ENCODE measurements around the gene PRRT2.

Gene PRRT2

DNA sequence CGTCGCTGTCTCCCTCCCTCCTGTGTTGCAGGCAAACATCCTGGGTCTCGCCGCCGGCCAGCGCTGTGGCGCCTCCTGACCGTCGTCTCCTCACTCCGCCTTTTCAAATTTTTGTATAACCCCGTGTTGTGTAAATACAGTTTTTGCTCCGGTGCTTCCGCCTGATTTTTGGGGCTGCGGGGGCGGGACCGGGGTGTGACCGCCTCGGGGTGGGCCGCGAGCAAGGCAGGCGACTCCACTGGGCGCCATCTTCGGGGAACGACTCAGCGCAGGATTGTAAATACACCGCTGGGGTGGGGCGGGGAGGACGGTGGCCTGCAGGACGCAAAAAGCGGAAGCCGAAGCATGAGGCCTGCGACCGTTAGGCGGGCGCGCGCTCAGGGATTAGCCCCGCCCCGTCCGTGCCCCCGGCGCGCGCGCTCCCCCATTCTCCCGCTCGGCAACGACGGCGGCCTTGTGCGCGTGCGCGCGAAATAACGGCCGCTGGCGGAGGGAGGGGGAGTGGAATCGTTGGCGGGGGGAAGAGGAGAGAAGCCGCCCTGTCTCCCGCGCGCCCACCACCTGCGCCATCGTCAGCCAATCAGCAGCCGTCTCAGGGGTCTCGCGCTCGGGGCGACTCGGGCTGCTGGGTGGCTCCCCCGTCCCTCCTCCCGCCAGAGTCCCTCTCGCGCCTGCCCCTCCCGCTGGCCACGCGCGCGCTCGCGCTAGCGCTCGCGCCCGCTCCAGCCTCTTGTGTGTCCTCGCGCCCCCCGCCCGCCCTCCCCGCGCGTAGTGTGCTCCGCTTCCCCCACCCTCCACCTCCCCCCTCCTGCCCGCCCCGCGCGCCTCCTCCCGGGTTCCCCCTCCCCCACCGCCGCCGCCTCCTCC lies 6.5 kb upstream of the PRRT2 start:
- H3K4me3 ChIP-seq (ENCODE audit: low read length), result peak overlapping the region; percentile 94
- peak; percentile 98 for DNase-seq (ENCODE audit: low read depth)
- TF ChIP-seq CTCF (conservative IDR thresholded peaks at IDR 0.05; ENCODE audit: low read length), result no peak; the same call in 1 of the 2 replicates

GRCh38 chr16:29806099-29806579 lies 5.9 kb upstream of the PRRT2 start, which contains the start of gene MAZ:
TSS of gene MAZ (plus strand) at chr16:29806529. CDS start at chr16:29806702, 173 bp downstream.
- DNase-seq (ENCODE audit: low read depth), result no peak
- TF ChIP-seq CTCF (conservative IDR thresholded peaks at IDR 0.05; ENCODE audit: low read length), result no peak

GRCh38 chr16:29806641-29807425 lies 5.2 kb upstream of the PRRT2 start:
- no peak for DNase-seq (ENCODE audit: low read depth)
- H3K4me3 ChIP-seq (ENCODE audit: low read length), result peak overlapping the region; percentile 71
- TF ChIP-seq CTCF (conservative IDR thresholded peaks at IDR 0.05; ENCODE audit: low read length), result no peak

More at GRCh38 chr16:29806099-29806579, 5.9 kb upstream of the PRRT2 start, which contains the start of gene MAZ:
- peak within 1 kb of the TSS; percentile 94 for H3K4me3 ChIP-seq (ENCODE audit: low read length)

GRCh38 chr16:29807426-29808218 lies 4.4 kb upstream of the PRRT2 start:
- TF ChIP-seq CTCF (conservative IDR thresholded peaks at IDR 0.05; ENCODE audit: low read length), result peak; percentile 68
- peak overlapping the region; percentile 71 for H3K4me3 ChIP-seq (ENCODE audit: low read length)
- peak; percentile 93 for DNase-seq (ENCODE audit: low read depth)

GRCh38 chr16:29808219-29808900 lies 3.6 kb upstream of the PRRT2 start:
- TF ChIP-seq CTCF (conservative IDR thresholded peaks at IDR 0.05; ENCODE audit: low read length), result no peak
- no peak for DNase-seq (ENCODE audit: low read depth)
- peak overlapping the region; percentile 71 for H3K4me3 ChIP-seq (ENCODE audit: low read length)

Data from AG10803 (cell line).